Erythroblast (primary cell): ENCODE measurements around the gene ANGPTL4.
"Not testable (repeated sequence)": the region's sequence is repeated elsewhere in the genome, so short reads cannot be mapped to it uniquely, and the experiment has no call there.

Experiments
- DNase-seq, 2 experiments: peaks; one replicate each; lab custom pipeline; 2025; lab: John Stamatoyannopoulos, UW
- GATA1 ChIP-seq: IDR thresholded peaks from 2 replicates; pipeline ENCODE4 v1.6.1; 2011; ENCODE audit warnings: low read depth, mild to moderate bottlenecking, control low read depth, low read length, moderate library complexity
- POLR2A ChIP-seq: IDR thresholded peaks from 2 replicates; pipeline ENCODE4 v1.6.1; 2011; ENCODE audit warnings: mild to moderate bottlenecking, low read length

Gene ANGPTL4

DNA sequence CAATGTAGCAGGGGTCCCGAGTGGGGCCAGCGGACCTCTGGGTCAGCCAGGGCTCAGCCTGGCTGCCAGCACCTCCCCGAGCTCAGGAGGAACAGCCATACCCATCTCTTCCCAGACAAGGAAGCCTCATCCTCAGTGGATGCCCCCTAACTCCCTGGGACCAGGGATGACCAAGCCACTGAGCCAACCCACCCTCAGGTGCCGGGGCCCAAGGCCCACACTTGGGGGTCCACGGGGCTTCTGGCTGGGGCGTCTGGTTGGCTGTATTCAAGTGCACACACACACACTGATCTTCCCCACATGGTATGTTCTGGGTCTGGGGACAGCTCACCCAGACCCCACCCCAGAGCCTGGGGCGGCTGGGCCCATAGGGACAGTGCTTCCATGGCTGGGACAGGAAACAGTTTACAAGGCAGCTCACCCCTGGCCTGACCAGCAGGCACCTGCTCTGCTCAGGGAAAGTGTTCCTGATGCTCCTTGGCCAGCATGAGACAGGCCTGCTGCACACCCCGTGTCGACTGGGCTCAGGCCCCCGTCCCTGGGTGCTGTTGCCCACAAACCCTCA is 33.9 kb downstream of the ANGPTL4 start:
- DNase-seq = no peak
- TF ChIP-seq POLR2A = no peak
- TF ChIP-seq GATA1 = no peak

DNA sequence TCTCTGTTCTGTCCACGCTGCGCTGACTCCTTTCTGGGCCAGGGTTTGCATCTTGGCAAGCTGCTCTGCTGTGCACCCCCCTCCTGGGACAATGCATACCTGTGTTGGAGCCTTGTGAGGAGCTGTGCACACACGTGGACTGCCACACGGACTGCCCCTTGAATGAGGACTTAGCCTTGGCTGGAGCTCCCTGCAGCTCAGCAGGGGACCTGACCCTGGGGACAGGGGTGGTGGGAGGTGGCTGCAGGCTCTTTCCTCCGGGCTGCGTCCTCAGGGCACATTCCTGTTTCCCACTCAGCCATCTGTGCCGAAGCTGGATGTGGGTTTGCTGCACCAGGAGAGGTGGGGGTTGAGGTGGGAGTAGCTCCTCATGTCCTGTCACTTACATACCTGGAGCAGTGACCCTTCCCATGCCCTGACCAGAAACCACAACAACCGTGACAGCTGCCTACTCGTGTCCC is 34.4 kb downstream of the ANGPTL4 start:
- TF ChIP-seq GATA1 (no peak), POLR2A (no peak)
- DNase-seq = no peak

DNA sequence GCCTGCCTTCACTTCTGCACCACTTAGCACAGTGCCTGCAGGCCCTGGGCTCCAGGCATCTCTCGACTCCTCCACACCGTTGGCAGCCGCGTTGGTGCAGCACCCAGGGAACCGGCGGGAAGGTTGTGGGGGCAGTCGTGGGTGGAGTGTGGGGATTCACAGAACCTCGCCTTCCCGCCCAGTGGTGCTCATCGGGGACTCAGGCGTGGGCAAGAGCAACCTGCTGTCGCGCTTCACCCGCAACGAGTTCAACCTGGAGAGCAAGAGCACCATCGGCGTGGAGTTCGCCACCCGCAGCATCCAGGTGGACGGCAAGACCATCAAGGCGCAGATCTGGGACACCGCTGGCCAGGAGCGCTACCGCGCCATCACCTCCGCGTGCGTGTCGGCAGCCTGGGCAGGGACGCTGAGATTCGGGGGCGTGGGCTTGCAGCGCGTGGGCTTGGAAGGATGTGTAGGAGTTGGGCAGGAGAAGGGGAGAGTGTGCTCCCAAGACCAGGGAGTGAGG is 35.8 kb downstream of the ANGPTL4 start:
- no peak for DNase-seq
- TF ChIP-seq GATA1 (no peak), POLR2A (no peak)

DNA sequence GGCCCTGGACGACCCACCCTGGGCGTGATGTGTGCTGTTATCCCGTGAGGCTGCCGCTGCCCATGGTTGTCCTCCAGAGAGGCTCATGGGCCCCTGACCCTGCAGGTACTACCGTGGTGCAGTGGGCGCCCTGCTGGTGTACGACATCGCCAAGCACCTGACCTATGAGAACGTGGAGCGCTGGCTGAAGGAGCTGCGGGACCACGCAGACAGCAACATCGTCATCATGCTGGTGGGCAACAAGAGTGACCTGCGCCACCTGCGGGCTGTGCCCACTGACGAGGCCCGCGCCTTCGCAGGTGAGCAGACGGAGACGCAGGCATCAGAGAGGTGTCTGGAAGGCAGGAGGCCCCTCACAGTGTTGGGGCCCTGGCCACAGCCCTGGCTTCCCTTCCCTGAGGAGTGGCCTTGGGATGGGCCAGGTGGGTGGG is 38.0 kb downstream of the ANGPTL4 start:
- TF ChIP-seq POLR2A (no peak), GATA1 (no peak)
- no peak for DNase-seq

DNA sequence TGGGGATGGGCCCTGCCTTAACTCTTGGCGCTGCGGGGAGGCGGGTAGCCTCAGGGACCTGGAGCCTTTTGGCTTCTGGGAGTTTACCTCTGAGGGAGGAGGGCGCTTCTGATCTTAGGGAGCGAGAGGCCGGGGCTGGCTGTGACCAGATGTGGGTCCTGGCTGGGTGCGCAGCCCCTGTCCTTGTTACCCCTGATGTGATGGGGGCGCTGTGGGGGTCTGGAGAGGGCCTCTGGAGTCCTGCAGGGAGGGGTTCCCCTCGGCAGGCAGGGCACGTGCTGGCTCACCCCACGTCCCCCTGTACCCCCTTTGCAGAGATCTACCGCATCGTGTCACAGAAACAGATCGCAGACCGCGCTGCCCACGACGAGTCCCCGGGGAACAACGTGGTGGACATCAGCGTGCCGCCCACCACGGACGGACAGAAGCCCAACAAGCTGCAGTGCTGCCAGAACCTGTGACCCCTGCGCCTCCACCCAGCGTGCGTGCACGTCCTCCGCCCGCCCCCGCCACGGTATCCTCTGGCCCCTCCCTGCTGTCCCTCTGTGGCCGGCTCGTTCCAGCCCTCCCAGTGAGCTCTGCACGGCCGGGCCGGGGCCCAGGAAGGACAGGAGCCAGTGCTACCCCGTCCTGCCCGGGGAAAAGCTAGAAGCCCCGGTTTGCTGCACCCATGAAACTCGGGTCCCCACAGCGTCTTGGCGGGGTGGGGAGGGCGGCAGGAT is 39.3 kb downstream of the ANGPTL4 start:
- no peak for DNase-seq
- TF ChIP-seq GATA1 (no peak), POLR2A (no peak)

DNA sequence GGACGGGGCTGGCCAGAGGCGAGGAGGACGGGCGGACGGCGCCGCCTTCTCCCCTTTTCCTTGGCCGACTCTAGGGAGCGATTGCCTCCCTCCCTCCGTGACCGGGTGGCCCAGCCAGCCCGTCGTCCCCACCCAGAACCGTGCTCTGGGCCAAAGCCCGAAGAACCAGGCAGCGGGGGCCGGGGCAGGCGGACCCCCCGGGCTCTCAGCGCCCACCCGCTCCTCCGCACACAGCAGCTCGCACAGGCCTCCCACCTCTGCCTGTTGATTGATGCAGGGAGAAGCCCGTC is 39.8 kb downstream of the ANGPTL4 start:
- no peak for DNase-seq
- TF ChIP-seq GATA1 = no peak

DNA sequence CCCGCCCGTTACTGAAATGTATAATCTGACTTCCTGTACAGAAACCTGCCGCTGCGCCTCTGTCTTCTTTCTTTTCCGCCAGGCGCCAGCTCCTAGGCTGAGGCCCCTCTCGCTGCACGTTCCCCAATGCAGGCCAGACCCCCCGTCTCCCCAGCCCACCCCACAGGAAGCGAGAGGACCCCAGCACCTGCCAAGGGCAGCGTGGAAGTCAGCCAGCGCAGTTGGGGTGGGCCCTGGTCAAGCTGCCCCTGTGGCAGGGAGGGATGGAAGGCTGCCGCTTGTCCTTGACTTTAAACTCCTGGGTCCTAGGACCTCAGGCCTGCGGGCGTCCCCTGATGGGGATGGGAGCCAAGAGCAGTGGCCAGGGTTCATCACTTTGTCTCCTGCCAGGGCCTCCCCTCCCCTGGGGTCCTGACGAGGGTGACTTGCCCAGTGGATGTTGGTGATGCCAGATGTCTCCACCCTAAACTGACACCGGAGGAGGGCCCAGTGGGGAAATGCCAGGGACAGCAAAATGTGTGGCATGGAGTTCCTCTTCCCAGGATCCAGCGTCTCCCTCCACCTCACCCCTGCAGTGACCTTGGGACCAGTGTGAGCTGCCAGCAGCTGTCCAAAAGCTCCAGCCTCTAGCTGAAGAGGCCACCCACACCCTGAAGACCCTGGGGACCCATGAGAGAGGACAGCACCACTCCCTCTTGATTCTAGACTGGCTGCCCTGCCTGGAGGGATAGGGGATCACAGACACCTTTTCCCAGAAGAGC is 40.6 kb downstream of the ANGPTL4 start:
- TF ChIP-seq POLR2A (no peak), GATA1 (no peak)
- DNase-seq = no peak

DNA sequence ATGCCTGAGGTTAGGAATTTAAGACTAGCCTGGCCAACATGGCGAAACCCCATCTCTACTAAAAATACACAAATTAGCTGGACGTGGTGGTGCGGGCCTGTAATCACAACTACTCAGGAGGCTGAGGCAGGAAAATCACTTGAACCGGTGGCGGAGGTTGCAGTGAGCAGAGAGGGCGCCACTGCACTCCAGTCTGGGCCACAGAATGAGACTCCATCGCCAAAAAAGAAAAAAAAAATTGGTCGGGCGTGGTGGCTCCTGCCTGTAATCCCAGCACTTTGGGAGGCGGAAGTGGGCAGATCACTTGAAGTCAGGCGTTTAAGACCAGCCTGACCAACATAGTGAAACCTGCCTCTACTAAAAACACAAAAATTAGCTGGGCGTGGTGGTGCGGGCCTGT is 46.8 kb downstream of the ANGPTL4 start:
- DNase-seq = not testable (repeated sequence)

DNA sequence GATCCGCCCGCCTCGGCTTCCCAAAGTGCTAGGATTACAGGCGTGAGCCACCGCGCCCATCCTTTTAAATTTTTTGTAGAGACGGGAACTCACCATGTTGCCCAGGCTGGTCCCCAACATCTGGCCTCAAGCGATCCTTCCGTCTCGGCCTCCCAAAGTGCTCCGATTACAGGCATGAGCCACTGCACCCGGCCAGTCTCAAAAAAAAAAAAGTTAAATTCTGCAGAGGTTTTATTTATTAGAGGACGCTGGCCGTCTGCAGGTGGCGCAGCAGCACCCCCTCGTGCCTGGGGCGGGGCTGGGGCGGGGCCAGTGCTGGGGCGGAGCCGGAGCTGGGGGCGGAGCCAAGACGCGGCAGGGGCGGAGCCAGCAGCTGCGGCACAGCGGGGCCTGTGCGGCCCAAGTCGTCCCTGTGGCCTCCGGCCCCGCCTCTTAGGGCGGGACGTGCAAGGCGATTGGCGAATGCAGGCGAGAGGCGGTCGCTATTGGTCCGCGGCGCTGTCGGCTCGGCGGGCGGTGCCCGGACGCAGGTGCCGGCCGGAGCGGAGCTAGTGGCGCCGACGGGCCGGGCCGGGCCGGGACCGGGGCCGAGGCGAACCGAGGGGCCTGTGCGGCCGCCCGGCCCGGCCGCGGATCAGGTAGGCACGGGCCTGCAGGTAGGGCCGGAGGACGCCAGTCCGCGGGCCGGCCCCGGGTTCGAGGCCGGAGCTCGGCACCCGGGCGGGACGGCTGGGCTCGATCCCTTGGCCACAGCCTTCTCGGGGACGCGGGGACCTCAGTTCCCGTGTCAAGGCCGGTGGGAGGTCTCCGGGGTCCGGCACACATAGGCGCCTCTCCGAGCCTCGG is 49.1 kb downstream of the ANGPTL4 start, which contains the start of gene MARCHF2:
Gene MARCHF2, plus strand, starts transcription at position 523 of the 846 bp plus-strand sequence. CDS start 8,536 bp downstream, outside the sequence.
- DNase-seq = peak; percentile 98 to 99
- no peak for TF ChIP-seq GATA1
- TF ChIP-seq POLR2A = peak; percentile 67

DNA sequence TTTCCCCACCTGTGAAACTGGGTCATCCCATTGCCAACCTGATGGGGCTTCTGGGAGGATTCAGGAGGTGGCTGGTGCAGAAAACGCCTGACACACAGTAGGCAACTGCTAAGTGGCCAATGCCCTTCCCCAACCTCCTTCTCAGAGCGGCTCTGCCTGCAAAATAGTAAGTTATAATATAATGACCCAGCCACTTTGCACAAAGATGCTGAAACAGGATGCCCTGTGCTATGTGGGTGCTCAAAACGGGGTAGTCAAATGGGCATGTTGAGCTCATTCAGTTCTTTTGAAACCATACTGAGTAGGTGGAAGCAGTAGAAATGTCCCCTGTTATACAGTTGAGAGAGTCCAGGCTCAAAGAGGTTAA is 49.7 kb downstream of the ANGPTL4 start:
- TF ChIP-seq GATA1 (no peak), POLR2A (no peak)
- DNase-seq = peak; percentile 51 to 61

DNA sequence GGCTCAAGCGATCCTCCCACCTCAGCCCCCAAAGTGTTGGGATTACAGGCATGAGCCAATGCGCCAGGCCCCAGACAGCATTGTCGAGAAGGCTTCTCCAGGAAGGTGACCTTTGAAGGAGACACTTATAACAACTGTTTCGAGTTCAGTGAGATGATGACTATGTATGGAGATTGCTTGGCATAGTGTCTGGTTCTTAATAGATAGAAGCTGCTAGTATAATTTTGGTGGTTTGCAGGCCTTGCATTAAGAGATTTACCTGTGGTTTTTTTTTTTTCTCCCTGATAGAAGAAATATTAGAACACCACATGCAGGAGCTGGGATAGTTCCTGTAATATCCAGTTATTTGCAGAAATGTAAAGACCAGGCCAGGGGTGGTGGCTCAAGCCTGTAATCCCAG is 52.8 kb downstream of the ANGPTL4 start:
- TF ChIP-seq POLR2A = no peak
- TF ChIP-seq GATA1 = no peak
- DNase-seq = peak; percentile 37 to 47

DNA sequence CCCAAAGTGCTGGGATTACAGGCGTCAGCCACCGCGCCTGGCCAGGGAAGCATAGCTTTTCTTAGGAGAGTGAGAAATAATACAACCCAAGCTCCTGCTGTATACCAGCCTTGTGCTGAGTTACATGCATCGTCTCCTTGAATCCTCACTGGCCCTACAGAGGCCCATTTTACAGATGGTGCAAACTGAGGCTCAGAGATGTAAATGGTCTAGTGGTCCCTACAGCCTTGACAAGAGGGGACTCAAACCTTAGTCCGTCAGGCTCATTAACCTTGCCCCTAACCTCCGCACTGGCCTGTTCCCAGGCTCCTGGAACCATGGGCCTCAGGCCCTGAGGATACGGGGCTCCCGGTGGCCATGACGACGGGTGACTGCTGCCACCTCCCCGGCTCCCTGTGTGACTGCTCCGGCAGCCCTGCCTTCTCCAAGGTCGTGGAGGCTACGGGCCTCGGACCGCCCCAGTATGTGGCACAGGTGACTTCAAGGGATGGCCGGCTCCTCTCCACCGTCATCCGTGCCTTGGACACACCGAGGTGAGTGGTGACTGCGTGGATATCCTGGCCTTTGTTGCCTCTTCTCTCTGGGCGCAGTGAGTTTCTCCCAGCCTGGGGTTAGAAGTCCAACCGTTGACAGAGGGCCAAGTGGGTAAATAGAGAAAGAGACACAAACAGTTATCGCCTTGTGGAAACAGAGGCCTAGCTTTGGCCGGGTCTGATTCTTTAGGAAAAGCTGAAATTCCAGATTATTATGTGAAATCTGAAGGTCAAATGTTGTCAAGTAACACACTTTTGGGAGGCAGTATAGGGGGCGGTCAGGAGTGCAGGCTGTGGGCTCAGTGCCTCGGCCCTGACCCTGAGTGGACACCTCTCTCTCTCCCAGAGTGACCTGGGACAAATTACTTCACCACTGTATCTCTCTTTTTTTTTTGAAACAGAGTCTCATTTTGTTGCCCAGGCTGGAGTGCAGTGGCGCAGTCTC is 57.8 kb downstream of the ANGPTL4 start:
- DNase-seq = no peak
- TF ChIP-seq POLR2A (no peak), GATA1 (no peak)
